Measurements from ENCODE around the gene HDGFL2. TPM values are rescaled to one million over a fixed set of nuclear protein-coding genes. Genes with fewer than 3 reads are reported as not detected.

HDGFL2 gene
- total RNA-seq, 1 donor from 2014 or later, result 92.6 TPM

GRCh38 chr19:4503825-4504170 is 31.7 kb downstream of the HDGFL2 start:
- Mint-ChIP-seq H3K4me1 (ENCODE audit: low read depth) (no peaks in the 10 kb centered on the region), H3K27me3 (no peaks in the 10 kb centered on the region), H3K36me3 (ENCODE audit: insufficient read depth) (peaks cover 16% of the 10 kb centered on the region), H3K27ac (no peak overlapping the region), H3K4me3 (ENCODE audit: low read depth) (no peak overlapping the region), H3K9me3 (ENCODE audit: low read depth) (no peaks in the 10 kb centered on the region)
- TF ChIP-seq CTCF (IDR thresholded peaks at IDR 0.05; ENCODE audit: unreplicated experiment), result no peak
- no peak for DNase-seq (ENCODE audit: low spot score, unreplicated experiment)

DNA sequence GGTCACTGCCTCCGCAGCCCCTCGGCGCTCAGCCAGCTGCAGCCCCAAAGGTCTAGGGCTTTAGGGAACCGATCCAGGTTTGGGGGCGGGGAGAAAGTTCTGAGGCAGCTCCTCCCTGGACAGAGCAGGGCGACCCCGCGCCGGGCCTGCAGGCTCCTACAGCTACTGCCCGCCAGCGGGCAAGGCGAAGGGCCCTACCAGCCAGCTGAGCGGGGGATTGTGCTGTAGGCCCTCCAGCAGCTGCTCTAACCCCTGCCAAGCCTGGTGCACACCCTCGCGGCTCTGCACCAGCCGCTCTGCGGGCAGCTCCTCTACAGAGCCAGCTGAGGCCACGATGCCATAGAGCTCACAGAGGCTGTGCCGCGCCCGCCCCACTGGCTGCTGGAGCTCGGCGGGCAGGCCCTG is 32.2 kb downstream of the HDGFL2 start:
- peaks cover 16% of the 10 kb centered on the region for H3K36me3 Mint-ChIP-seq (ENCODE audit: insufficient read depth)
- H3K4me3 Mint-ChIP-seq (ENCODE audit: low read depth), result no peak overlapping the region
- H3K9me3 Mint-ChIP-seq (ENCODE audit: low read depth), result no peaks in the 10 kb centered on the region
- TF ChIP-seq CTCF (IDR thresholded peaks at IDR 0.05; ENCODE audit: unreplicated experiment), result no peak
- no peak overlapping the region for H3K27ac Mint-ChIP-seq
- H3K27me3 Mint-ChIP-seq, result no peaks in the 10 kb centered on the region
- DNase-seq (ENCODE audit: low spot score, unreplicated experiment), result no peak
- no peaks in the 10 kb centered on the region for H3K4me1 Mint-ChIP-seq (ENCODE audit: low read depth)

GRCh38 chr19:4504891-4505569 is 32.9 kb downstream of the HDGFL2 start:
- Mint-ChIP-seq H3K9me3 (ENCODE audit: low read depth) (no peaks in the 10 kb centered on the region), H3K36me3 (ENCODE audit: insufficient read depth) (peaks cover 15% of the 10 kb centered on the region), H3K27ac (no peak overlapping the region), H3K4me3 (ENCODE audit: low read depth) (no peak overlapping the region), H3K4me1 (ENCODE audit: low read depth) (no peaks in the 10 kb centered on the region), H3K27me3 (no peaks in the 10 kb centered on the region)
- DNase-seq (ENCODE audit: low spot score, unreplicated experiment), result no peak
- TF ChIP-seq CTCF (IDR thresholded peaks at IDR 0.05; ENCODE audit: unreplicated experiment), result no peak

GRCh38 chr19:4505570-4506448 is 33.7 kb downstream of the HDGFL2 start:
- no peaks in the 10 kb centered on the region for H3K27me3 Mint-ChIP-seq

More at GRCh38 chr19:4505570-4506448, 33.7 kb downstream of the HDGFL2 start:
- no peak overlapping the region for H3K4me3 Mint-ChIP-seq (ENCODE audit: low read depth)
- DNase-seq (ENCODE audit: low spot score, unreplicated experiment), result no peak
- no peak overlapping the region for H3K27ac Mint-ChIP-seq
- TF ChIP-seq CTCF (IDR thresholded peaks at IDR 0.05; ENCODE audit: unreplicated experiment), result no peak
- H3K9me3 Mint-ChIP-seq (ENCODE audit: low read depth), result no peaks in the 10 kb centered on the region
- peaks cover 14% of the 10 kb centered on the region for H3K36me3 Mint-ChIP-seq (ENCODE audit: insufficient read depth)
- no peaks in the 10 kb centered on the region for H3K4me1 Mint-ChIP-seq (ENCODE audit: low read depth)
